8988T (cell line): Measurements from ENCODE around the gene ZNF672.
A peak's percentile ranks its signal among the peaks of the same experiment; 100 is the strongest.
"Not testable (repeated sequence)": the region's sequence is repeated elsewhere in the genome, so short reads cannot be mapped to it uniquely, and the experiment has no call there.

Experiments used
- DNase-seq: peaks from one replicate; pipeline ENCODE4 v3.0.0; 2011

Gene ZNF672

DNA sequence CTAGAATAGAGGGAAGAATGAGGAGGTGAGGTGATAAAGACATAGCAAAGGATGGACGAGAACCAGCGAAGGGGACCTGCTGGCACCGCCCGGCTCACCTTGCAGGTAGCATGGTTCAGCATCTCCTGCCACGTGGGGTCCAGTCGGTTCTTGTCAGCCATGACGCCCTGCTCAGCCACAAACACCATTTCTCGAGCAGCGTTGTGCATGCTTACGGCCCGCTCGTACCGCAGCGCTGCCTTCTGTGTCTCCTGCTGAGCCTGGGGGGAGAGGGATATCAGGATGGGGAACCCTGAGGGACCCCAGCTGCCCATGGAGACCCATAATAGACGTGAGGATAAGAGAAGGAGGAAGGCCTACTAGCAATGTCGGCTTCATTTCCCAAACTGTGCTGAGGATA lies 23.7 kb upstream of the ZNF672 start:
- DNase-seq: no peak

DNA sequence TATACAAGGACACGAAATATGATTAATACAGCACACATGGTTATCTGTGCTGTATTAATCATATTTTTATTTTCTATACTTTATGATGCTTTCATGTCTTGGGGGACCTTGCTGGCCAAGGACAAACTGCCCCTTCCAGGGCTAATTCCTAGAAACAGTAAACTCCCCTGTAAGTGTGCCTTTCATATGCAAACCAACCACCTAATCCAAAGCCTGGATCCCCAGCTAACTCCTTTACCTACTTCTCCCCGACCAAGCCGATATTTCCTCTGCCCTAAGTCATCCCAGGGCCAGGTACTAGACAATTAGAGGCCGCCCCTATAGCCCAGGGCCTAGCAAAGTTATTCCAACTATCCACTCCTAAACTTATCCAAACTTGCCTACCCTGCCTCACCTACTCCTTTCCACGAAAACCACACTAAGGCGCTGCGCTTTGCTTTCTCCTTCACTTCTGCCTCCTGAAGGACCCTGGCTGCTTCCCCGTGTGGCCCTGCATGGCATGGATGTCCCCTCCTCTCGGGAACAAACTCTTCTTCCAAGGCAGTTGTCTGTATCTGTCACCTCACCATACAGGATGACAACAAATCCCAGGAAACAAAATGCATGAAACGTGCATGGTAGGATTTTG lies 22.5 kb upstream of the ZNF672 start:
- DNase-seq: no peak

DNA sequence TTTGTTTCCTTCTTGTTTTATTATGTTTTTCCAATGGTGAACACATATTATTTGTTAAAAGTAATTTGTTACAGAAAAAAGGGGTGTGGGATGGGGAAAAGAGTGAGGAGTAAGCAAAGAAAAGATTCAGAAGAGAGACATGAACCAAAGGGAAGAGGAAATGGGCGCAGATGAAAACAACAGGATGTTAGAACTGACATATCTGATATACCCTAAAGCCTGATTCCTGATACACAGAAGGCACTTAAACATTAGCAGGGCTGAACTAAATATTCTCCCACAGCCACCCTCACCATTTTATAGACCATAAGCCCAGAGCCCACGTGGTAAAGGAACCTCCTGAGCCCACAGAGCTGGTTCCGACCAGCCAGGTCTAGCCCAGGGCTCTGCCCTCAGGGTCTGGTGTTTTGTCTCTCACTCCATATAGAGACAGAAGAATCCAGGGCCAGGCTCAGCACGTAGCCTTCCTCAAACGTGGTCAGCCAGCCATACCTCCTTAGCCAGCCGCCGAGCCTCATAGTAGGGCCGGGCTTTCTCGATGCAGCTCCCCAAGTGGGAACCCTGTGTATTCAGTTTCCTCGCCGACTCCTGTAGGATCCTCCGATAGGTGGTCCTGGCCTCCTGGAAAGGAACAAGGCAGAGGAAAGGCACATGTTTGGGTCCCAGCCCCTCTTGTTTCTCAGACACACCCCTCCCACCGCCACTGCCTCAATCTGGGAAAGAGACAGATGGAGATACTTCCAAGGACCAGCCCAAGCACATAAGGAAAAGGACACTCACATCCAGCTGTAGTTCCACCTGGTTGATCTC lies 21.8 kb upstream of the ZNF672 start:
- no peak for DNase-seq

DNA sequence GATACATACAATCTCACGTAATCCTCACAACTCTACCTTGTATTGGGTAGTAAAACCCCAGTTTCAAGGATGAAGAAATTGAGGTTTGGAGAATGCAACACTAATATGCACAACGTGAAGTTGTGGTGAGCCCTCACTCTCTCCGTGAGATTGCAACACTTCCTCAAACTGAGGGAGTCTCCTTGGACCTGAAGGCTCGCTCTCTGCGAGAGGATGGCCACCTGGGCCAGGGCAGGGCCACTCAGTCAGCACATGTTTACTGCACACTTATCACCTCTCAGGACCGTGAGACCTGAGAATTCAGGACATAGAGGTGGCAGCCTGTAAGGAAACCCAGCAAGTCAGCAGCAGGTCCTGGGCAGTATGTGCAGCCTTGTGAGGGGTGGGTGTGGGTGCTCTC lies 21.0 kb upstream of the ZNF672 start:
- DNase-seq: no peak

DNA sequence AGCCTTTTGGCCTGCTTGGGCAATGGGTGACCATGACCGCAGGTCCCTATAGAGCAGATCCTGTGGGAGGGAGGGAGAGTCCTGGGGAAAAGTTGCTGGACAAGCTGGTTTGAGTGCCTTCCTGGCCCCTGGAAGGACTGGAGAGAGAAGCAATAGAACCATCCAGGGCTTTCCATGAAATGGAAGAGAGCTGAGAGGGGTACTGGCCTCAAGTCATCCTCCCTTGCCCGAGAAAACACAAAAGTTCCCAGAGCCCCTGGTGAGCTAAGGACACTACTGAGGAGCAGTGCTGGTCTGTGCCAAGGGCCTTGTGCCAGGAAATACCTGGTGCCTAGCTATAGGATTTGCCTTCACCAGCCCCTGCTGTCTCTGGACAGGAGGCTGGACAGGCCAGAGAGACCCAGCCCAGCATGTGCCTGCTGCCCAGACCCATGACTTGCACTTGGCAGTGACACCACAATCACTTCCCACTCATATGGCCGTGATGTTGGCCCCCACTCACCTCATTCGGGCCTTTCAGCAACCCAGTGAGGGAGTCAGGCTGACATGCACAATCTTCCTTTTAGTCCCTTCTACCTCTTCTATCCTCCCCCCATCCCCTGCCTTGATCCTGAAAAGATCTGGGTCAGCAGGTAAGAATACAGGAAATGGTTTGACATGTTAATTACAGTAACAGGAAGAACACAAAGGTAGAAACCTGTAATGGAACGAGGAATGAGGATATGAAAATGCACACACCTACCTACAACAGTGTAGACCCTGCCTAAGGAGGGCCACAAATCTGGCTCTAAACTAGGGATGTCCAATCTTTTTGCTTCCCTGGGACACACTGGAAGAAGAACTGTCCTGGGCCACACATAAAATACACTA lies 19.3 kb upstream of the ZNF672 start:
- no peak for DNase-seq

DNA sequence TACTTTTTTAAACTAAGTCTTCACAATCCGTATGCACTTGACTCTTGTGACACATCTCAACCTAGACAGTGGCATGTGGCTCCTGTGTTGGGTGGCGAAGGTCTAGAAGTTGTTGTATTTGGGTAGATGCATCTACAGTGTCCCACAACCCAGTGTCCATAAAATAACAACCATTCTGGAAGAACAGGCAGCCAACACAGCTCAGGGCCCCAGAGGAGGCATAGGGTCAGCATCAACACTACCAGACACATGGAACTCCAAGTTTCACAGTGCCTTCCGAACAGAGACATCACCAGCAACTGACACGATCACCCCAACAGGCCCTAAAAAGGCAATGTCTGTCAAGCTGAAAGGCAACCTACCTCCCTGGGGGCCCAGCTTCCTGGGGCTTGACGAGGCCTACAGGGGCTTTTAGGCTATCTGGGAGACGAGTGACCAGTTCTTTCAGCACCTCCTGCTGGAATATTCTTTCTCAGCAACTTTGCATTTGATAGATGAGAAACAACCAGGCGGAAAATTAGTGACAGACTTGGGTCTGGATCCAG lies 17.9 kb upstream of the ZNF672 start:
- DNase-seq: no peak

DNA sequence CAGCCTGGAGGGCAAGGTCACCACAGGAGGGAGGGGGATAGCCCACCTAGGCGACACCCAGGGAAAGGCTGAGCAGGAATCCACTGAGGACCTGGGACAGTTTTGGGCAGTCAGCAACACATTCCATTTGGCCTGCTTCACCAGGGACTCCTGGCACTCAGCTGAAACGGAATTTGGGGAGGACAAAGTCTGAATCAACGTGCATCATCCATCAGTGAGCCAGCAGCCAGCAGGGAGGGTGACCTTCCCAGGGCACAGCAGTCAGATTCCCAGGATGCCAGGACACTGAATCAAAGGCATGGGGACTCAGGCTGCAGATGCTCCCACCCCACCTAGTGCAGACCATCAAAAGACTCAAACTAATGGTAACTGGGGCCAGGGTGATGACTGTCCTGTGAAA lies 16.9 kb upstream of the ZNF672 start:
- DNase-seq: peak; percentile 83

DNA sequence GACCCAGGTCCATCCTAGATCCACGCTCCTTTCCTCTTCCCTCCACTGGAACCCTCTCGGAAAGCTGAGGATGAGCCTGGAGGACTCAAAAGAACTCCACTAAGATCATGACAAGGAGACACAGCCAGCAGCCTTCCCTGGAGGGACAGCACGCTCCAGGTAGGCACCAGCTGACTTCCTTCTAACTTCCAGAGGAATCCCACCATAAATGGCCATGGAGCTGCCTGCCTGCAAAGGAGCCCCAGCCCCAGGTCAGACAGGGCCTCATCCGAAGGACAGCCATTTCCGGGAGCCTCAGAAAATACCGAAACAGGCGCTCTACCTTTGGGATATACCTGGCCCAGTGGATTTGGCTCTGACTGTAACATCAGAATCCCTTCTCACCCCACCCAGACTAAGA lies 16.4 kb upstream of the ZNF672 start:
- DNase-seq: no peak

DNA sequence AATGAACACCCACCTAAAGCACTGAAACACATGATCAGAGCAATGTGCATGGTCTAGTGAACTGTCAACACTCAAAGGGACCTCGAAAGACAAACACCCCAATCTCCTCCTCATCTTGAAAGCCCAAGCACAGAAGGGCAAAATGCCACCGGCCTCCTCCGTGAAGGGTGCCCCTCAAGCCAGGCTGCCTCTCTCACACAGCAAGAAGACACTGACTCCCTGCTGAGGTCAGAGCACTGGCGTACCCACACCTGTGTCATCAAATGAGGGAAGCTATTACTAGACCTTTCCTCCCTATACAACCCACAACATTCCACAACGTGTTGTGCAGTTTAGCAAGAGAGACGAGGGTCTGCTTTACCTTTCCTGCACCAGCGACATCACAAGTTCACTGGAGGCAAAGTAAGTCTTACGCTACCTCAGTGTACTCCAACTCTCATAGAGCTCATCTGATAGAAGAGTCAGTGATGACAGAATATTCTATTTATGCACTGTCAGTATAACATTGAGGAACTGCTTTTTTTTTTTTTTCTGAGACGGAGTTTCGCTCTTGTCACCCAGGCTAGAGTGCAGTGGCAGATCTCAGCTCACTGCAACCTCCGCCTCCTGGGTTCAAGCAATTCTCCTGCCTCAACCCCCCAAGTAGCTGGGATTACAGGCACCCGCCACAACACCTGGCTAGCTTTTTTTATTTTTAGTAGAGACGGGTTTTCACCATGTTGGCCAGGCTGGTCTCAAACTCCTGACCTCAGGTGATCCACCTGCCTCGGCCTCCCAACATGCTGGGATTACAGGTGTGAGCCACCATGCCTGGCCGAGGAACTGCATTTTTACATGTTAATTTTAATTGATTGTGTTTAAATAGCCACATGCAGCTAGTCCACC lies 15.6 kb upstream of the ZNF672 start:
- no peak for DNase-seq

DNA sequence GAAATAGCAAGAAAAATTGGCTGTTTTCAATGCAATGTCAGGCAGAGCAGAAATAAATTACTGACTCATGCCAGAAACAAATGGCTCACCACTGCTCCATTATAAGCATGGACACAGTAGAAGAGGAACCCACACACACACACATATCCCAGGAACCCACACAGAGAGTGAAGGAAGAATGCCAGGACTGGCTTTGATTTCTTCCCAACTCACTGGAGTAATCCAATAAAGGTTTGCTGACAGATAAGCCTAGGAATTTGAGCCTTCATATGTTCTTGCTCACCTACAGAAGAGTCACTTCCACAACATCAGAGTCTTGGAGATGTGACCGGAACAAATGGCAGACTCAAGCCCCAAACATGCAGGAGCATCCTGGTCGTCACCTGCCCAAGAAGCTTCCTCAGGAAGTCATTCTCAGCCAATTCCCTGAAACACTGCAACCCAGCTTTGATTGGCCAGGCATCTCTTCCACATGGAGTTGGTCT lies 14.5 kb upstream of the ZNF672 start:
- no peak for DNase-seq

DNA sequence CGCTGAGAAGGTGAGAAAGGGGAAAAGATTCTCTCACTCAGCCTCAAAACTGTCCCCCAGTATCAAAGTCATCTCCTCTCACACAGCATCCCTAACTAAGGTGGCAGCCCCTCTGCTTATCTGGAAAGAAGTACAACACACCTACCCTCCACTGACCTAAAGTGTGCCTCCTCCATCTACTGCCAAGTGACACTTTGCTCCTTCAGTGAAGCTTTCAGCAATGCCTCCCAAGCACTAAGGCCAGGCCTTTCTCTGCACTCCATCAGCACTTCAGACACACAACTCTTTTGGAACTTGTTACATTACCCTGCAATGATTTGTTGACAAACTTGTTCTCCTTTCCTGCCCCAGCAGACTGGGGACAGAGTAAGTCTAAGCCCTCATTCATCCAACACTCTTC lies 13.7 kb upstream of the ZNF672 start:
- no peak for DNase-seq

DNA sequence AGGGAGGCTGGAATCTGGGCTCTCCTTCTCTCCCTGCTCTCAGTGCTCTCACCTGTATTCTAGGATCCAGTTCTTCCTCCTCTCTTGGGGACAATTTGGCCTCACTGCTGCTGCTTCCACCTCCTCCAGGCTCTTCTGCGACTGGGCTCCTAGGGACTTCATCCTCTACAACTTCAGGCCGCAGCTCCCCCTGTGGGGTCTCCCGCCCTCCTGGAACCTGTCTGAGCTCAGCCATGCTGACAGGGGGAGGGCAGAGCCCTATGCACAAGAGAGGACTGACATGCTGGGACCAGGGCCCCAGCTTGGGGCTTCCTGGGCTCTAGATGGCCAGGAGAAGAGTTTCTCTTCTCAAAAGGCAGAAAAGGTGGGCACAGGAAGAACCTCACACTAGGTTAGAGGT lies 13.3 kb upstream of the ZNF672 start:
- no peak for DNase-seq

DNA sequence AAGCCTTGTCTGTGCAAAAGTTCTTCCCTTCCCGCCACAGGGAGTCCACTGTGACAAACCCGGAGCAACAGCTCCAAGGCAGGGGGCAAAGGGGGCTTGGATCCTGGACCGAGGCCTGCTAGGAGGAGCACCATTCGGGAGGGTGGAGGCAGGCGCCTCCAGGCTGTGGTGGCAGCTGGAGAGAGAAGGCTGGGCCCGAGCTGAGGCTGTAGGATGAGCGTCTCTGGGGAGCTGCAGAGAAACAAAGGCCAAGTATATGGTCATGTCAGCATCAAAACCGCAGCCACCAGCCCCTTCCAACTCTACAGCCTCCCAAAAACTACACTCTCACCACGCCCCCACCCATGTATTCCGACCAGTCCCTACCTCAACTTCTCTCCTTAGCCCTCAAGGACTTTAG lies 12.9 kb upstream of the ZNF672 start:
- DNase-seq: no peak

DNA sequence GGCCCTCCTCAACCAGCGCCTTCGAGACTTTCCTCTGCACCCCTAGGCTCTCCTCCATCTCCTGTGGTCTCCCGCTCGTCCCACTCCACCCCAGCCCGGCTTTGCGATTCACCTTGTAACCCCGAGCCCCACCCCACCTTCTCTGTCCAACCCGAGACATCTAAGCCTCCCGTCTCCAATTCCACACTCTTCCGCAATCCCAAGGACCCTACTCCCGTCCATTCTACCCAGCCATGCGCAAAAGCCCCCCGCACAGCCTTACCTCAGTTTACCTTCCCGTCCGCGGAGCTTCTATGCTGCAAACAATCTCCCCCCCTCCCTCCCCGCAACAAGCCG lies 12.5 kb upstream of the ZNF672 start:
- no peak for DNase-seq

DNA sequence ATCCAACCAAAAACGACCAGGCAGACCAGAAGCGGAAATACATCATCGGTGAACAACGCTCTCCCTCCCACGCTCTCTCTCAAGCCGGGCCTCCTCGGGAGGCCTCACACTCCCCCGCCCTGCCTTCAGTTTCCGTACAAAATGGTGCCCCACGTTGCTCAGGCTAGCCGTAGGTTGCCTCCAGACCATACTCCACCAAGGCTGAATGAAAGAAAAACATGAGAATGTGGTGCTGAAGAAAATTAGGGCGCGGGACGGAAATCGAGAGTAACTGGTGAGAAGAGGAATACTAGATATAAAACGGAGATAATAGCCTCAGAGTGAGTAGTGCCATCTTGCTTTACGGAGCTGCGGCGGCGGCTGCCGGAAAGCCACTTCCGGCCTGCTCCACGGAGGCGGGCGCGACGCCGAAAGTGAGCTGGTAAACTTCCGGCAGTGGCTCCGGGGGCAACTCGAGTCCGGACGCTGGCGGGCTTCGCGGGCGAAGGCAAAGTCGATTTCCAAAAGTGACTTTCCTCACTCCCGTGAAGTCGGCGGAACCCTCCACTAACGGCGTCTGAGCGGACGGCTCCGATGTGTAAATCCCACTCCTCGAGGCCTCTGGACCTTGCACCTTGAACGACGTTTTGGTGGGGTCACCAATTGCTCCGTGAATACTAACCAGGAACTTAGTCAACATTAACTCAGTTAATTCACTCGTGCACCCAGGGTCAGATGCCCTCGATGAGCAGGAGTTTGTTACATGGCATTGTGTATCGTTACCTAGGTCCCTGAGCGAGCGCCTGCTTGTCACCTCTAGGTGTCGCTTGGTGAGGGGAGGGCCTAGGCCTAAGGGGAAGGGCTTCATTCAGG lies 11.9 kb upstream of the ZNF672 start, which contains the start of gene SH3BP5L:
Gene SH3BP5L, minus strand, starts transcription at position 7 of the 852 bp plus-strand sequence. CDS start 980 bp downstream, outside the sequence.
- peak; percentile 87 for DNase-seq

DNA sequence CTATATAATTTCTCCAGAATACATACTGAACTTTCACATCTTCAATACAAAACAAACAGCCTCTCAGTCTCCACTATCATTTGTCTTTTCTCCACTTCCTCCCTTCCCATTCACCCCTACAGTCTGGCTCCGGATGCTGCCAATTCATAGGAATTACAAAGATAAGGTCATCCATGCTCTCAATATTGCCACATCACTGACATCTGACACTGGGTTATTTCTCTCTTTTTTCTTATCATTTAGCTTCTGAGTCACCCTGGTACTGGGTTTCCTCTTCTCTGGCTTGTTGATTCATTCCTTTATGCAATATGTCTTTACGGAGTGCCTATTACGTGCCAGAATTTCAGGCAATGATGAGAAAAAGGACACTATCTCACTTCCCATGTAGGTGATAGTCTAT lies 9.2 kb upstream of the ZNF672 start:
- no peak for DNase-seq

DNA sequence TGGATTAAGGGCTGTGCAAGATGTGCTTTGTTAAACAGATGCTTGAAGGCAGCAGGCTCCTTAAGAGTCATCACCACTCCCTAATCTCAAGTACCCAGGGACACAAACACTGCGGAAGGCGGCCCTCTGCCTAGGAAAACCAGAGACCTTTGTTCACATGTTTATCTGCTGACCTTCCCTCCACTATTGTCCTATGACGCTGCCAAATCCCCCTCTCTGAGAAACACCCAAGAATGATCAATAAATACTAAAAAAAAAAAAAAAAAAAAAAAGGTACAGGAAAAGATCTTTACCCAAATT lies 7.4 kb upstream of the ZNF672 start:
- DNase-seq: not testable (repeated sequence)

DNA sequence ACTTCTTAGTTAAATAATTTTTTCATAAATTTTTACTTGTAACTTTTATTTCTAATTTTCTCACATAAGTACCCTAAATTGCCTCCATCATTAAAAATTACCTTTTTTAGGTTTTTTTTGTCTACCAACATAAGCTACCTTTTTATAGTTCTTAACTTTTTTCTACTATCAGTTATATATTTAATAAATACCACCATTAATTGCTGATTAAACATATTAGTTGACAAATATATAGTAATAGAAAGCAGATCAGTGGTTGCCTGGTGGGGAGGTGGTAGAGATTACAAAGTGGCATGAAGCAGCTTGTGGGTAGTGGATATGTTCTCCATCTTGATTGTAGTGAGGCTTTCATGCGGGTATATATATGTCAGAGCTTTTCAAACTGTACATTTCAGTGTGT lies 6.2 kb upstream of the ZNF672 start:
- DNase-seq: no peak

DNA sequence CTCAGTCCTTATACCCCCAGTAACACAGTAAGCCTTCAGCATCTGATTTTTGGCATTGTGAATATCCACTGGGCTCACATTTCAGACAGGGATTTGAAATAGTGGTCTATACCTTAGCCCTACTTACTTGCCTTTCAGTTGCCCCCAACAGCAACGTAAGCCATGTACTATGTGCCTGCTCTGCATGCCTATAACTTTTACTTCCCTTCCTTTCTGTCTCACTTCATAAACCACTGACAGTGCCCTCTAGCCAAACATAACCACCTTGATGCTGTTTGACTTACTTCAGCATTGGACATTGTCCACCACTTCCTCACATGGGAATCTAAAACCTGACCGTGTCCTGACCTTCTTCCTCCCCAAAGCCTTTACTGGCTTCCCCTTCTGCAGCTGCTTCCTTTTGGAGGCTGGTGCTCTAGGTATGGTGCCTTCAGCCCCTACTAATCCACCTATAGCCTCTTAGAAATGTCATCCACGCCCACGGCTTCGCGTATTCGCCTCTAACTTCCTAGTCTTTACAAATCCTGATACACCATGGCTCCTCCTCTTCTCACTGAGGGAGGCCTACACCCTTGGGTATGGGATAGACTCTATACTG lies 3.6 kb upstream of the ZNF672 start:
- DNase-seq: no peak

DNA sequence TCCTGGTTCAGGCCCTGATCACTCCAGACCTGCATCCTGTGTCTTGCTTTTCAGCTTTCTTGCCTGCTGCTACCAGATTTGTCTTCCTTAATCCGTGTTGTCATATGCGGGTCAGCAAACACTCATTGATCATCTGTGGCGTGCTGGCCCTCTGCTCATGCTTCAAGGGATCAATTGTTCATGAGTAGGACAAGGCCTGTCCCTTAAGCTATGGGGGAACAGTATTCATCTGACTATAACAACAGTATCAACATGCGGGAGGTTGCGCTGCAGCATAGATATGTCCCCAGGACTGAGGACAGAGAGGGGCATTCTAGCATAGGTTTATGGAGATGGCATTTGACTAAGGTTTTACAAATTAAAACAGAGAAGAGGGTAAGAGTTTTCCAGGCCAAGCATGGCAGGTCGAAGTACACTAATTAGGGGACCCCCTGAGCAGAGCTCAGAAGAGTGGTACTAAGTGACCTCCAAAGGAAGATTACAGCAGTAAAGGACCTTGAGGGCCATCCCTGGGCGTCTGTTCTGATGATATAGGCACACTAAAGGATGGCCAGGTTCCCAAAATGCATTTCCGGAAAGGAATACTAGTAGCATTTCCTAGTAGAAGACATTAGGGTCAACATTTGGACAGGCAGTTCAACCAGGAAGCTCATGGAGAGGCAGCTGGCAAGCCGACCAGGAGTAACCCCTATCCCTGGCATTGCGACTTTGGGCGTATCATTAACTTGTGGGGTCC lies 811 bp upstream of the ZNF672 start:
- DNase-seq: no peak
